Gastroesophageal sphincter (tissue), 4 donors: ENCODE results near the gene NFKB2. TPM values are rescaled to one million over a fixed set of nuclear protein-coding genes. Genes with fewer than 3 reads are reported as not detected.
A peak's percentile ranks its signal among the peaks of the same experiment; 100 is the strongest.

Experiments
- ATAC-seq: fragments of 150-250 bp; one replicate; pipeline ENCODE4 v1.9.1; 2016; ENCODE audit warnings: mild to moderate bottlenecking, moderate library complexity
- H3K27ac ChIP-seq, 4 donors: fragments of 200-600 bp; sonication (generic) in 3 of 4; 1 replicate in 3 of 4; 2 replicates in 1 of 4; pipeline ENCODE4 v1.5.1; 2016 to 2019
- H3K27me3 ChIP-seq: fragments of 200-600 bp; sonication (generic); one replicate; pipeline ENCODE4 v1.5.1; 2019
- H3K36me3 ChIP-seq, 2 donors: fragments of 200-600 bp; sonication (generic); one replicate each; pipeline ENCODE4 v1.5.1; 2019; ENCODE audit warnings: control low read depth in 1 of 2
- H3K4me1 ChIP-seq, 3 donors: fragments of 200-600 bp; sonication (generic); 1 replicate in 2 of 3; 2 replicates in 1 of 3; pipeline ENCODE4 v1.5.1; 2016 to 2019; ENCODE audit warnings: control low read depth in 2 of 3
- H3K4me3 ChIP-seq, 2 donors: fragments of 200-600 bp; sonication (generic); one replicate each; pipeline ENCODE4 v1.5.1; 2019; ENCODE audit warnings: mild to moderate bottlenecking in 1 of 2, moderate library complexity in 1 of 2
- H3K9me3 ChIP-seq, 3 donors: fragments of 200-600 bp; sonication (generic); one replicate each; pipeline ENCODE4 v1.5.1; 2017 to 2019; ENCODE audit warnings: control low read depth in 2 of 3
- CTCF ChIP-seq, 4 experiments: fragments of 200-600 bp in 2 of 4; fragments of 450-650 bp in 2 of 4; sonication (generic) in 1 of 4; IDR thresholded peaks; one replicate each; pipeline ENCODE4 v1.5.1; 2017 to 2019; ENCODE audit warnings: antibody characterized with exemption in 4 of 4, mild to moderate bottlenecking in 2 of 4, moderate library complexity in 2 of 4
- EP300 ChIP-seq: sonication (generic); formaldehyde crosslinking; IDR thresholded peaks from one replicate; pipeline ENCODE4 v1.6.1; 2017; ENCODE audit warnings: antibody characterized with exemption, mild to moderate bottlenecking
- POLR2A ChIP-seq, 2 donors: fragments of 450-650 bp; IDR thresholded peaks; one replicate each; pipeline ENCODE4 v1.6.1; 2017; ENCODE audit warnings: antibody characterized with exemption in 2 of 2, mild to moderate bottlenecking in 2 of 2, moderate library complexity in 1 of 2
- POLR2AphosphoS5 ChIP-seq: sonication (generic); formaldehyde crosslinking; IDR thresholded peaks from one replicate; pipeline ENCODE4 v1.6.1; 2017; ENCODE audit warnings: antibody characterized with exemption
- WGBS, 2 donors: methylation state at CpG; one replicate each; pipeline ENCODE4 v1.1.5; 2018; ENCODE audit warnings: low coverage in 1 of 2; 5-methylcytosine and 5-hydroxymethylcytosine counted together
- total RNA-seq, 4 donors: library from RNA; depleted of rRNA; stranded (reverse); fragments of >200 nt; gene quantifications; one replicate each; pipeline ENCODE4 v1.1.0, GENCODE V29; 2016

The NFKB2 gene
- total RNA-seq, 4 donors from 2014 or later, result 20.5 to 31.6 (median 24.8) TPM

- peak; percentile 28 for ATAC-seq
- H3K4me3 ChIP-seq, result peak overlapping the region in 1 of 2 donors; percentile 56
- WGBS, 2 donors, result 41% methylated on average over 4 to 6 of the region's 13 CpGs
- H3K27ac ChIP-seq, result peak overlapping the region; percentile 76 to 96 (median 88)
- H3K27me3 ChIP-seq, result peaks cover 59% of the 10 kb centered on the region
- TF ChIP-seq POLR2A (IDR thresholded peaks at IDR 0.05) (no peak), POLR2AphosphoS5 (peak; percentile 9), EP300 (peak; percentile 78)
- H3K36me3 ChIP-seq, result peaks cover 0 to 11% of the 10 kb centered on the region in 2 donors
- no peaks in the 10 kb centered on the region for H3K9me3 ChIP-seq
- peaks cover 3 to 76% (median 16%) of the 10 kb centered on the region in 3 donors for H3K4me1 ChIP-seq
These were observed 12.1 kb downstream of the NFKB2 start for GRCh38 chr10:102407425-102408130.

- WGBS, 2 donors, result no CpG with 5 or more reads among the region's 14 CpGs
- peaks cover 3 to 70% (median 16%) of the 10 kb centered on the region in 3 donors for H3K4me1 ChIP-seq
- H3K27ac ChIP-seq, result peak overlapping the region; percentile 76 to 96 (median 88)
These were observed 12.7 kb downstream of the NFKB2 start for GRCh38 chr10:102408131-102408727.

GRCh38 chr10:102408728-102409603, 13.5 kb downstream of the NFKB2 start:
- H3K4me3 ChIP-seq, result peak overlapping the region; percentile 22 to 56
- peak; percentile 43 for ATAC-seq
- peaks cover 3 to 64% (median 16%) of the 10 kb centered on the region in 3 donors for H3K4me1 ChIP-seq
- no peaks in the 10 kb centered on the region for H3K9me3 ChIP-seq
- H3K36me3 ChIP-seq, result no peaks in the 10 kb centered on the region
- H3K27me3 ChIP-seq, result peaks cover 73% of the 10 kb centered on the region
- peak overlapping the region; percentile 76 to 96 (median 88) for H3K27ac ChIP-seq
- WGBS, 2 donors, result 0% methylated on average over 2 to 3 of the region's 103 CpGs
- peak; percentile 13 to 26 for TF ChIP-seq POLR2A (IDR thresholded peaks at IDR 0.05)
- no peak for TF ChIP-seq EP300
- no peak for TF ChIP-seq CTCF (IDR thresholded peaks at IDR 0.05)
- no peak for TF ChIP-seq POLR2AphosphoS5

More at GRCh38 chr10:102408131-102408727, 12.7 kb downstream of the NFKB2 start:
- no peak for TF ChIP-seq POLR2A (IDR thresholded peaks at IDR 0.05)
- TF ChIP-seq CTCF (IDR thresholded peaks at IDR 0.05), result no peak
- H3K9me3 ChIP-seq, result no peaks in the 10 kb centered on the region
- peak overlapping the region; percentile 22 to 56 for H3K4me3 ChIP-seq
- peaks cover 0 to 4% of the 10 kb centered on the region in 2 donors for H3K36me3 ChIP-seq
- ATAC-seq, result peak; percentile 23
- H3K27me3 ChIP-seq, result peaks cover 66% of the 10 kb centered on the region

GRCh38 chr10:102409604-102410428, 14.3 kb downstream of the NFKB2 start:
- H3K36me3 ChIP-seq, result no peaks in the 10 kb centered on the region
- no peak for TF ChIP-seq EP300
- TF ChIP-seq POLR2AphosphoS5, result no peak
- no peak for TF ChIP-seq CTCF (IDR thresholded peaks at IDR 0.05)
- TF ChIP-seq POLR2A (IDR thresholded peaks at IDR 0.05), result no peak
- H3K27ac ChIP-seq, result peak overlapping the region; percentile 30 to 96 (median 88)
- WGBS, 2 donors, result 0 to 7% methylated on average over 2 to 12 of the region's 24 CpGs
- ATAC-seq, result no peak
- peaks cover 3 to 59% (median 16%) of the 10 kb centered on the region in 3 donors for H3K4me1 ChIP-seq
- peaks cover 81% of the 10 kb centered on the region for H3K27me3 ChIP-seq
- peak overlapping the region; percentile 11 to 56 for H3K4me3 ChIP-seq
- H3K9me3 ChIP-seq, result no peaks in the 10 kb centered on the region
